ENCODE measurements around the gene RPTOR.

DNA sequence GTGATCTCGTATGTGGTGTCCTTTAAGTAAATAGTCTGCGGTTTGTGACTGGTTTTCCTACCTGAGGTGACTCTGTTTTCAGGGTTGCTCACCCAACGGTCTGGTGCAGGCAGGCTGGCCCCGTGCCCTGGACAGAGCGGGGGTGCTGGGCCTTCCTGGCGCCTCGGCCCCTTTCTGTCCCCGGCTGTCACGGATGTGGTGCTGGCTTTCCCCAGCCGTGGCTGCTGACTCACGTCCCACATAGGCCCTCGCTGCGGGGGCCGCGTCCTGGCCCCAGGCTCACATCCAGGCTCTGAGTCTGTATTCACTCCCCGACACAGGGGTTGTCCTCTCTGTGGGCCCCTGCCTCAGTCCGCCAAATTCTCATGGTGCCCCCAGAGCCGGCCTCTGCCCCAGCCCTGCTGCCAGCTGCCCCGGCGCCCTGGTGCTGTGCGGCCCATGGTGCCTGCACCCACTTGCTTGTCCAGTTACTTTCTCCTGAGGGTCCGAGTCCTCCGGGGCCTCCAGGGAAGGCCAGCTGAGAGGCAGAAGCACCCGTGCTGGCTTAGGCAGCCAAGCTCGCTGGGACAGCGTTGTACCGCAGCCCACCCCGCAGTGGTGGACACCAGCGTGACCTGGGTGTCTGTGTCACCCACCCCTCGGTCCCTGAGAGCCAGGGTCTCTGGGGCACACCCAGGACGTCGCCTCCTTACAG, 452.9 kb downstream of the RPTOR start:
- TF ChIP-seq POLR2A (IDR thresholded peaks at IDR 0.05; ENCODE audit: low read length) (no peak), GATA1 (IDR thresholded peaks at IDR 0.05; ENCODE audit: low read depth, low read length) (no peak)

All from erythroblast (primary cell).